ENCODE data around the gene CFAP299.

- TF ChIP-seq CTCF (IDR thresholded peaks at IDR 0.05) (no peak), POLR2A (IDR thresholded peaks at IDR 0.05) (no peak)
These were observed 540.1 kb downstream of the CFAP299 start for GRCh38 chr4:80875642-80876041.

All from Peyer's patch (tissue), 4 donors.